ENCODE data around the gene SDK2.

DNA sequence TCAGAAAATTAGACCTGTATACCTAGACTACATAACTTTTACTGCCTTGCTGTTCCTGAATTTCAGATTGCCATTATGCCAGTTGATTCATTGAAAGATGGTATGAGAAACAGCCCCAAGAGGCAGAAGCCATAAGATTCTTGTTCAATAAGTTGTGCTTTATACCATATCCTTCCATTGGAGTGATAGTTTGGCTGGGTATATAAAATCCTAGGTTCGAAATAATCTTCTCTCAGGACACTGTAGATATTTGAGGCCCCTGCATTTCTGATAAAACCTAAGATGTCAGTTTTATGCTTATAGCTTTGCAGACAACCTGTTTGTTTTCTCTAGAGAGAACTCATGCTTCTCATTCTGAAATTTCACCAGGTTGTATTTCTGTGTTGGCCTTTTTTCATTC lies 9.6 kb upstream of the SDK2 start:
- TF ChIP-seq, protein P1, sequence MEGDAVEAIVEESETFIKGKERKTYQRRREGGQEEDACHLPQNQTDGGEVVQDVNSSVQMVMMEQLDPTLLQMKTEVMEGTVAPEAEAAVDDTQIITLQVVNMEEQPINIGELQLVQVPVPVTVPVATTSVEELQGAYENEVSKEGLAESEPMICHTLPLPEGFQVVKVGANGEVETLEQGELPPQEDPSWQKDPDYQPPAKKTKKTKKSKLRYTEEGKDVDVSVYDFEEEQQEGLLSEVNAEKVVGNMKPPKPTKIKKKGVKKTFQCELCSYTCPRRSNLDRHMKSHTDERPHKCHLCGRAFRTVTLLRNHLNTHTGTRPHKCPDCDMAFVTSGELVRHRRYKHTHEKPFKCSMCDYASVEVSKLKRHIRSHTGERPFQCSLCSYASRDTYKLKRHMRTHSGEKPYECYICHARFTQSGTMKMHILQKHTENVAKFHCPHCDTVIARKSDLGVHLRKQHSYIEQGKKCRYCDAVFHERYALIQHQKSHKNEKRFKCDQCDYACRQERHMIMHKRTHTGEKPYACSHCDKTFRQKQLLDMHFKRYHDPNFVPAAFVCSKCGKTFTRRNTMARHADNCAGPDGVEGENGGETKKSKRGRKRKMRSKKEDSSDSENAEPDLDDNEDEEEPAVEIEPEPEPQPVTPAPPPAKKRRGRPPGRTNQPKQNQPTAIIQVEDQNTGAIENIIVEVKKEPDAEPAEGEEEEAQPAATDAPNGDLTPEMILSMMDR (conservative IDR thresholded peaks at IDR 0.05; ENCODE audit: low read depth, low read length) = no peak
- TF ChIP-seq MXI1 (IDR thresholded peaks at IDR 0.05; ENCODE audit: borderline replicate concordance, low read depth, low read length) (no peak), MAFK (IDR thresholded peaks at IDR 0.05; ENCODE audit: low read depth, low read length) (no peak), POLR2A (IDR thresholded peaks at IDR 0.05; ENCODE audit: low read depth, low read length) (no peak), RAD21 (IDR thresholded peaks at IDR 0.05; ENCODE audit: low read length) (no peak)
